Measurements from ENCODE around the gene E2F7.
A peak's percentile ranks its signal among the peaks of the same experiment; 100 is the strongest.
"Not testable (repeated sequence)": the region's sequence is repeated elsewhere in the genome, so short reads cannot be mapped to it uniquely, and the experiment has no call there.

The E2F7 gene, protein sequence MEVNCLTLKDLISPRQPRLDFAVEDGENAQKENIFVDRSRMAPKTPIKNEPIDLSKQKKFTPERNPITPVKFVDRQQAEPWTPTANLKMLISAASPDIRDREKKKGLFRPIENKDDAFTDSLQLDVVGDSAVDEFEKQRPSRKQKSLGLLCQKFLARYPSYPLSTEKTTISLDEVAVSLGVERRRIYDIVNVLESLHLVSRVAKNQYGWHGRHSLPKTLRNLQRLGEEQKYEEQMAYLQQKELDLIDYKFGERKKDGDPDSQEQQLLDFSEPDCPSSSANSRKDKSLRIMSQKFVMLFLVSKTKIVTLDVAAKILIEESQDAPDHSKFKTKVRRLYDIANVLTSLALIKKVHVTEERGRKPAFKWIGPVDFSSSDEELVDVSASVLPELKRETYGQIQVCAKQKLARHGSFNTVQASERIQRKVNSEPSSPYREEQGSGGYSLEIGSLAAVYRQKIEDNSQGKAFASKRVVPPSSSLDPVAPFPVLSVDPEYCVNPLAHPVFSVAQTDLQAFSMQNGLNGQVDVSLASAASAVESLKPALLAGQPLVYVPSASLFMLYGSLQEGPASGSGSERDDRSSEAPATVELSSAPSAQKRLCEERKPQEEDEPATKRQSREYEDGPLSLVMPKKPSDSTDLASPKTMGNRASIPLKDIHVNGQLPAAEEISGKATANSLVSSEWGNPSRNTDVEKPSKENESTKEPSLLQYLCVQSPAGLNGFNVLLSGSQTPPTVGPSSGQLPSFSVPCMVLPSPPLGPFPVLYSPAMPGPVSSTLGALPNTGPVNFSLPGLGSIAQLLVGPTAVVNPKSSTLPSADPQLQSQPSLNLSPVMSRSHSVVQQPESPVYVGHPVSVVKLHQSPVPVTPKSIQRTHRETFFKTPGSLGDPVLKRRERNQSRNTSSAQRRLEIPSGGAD

DNA sequence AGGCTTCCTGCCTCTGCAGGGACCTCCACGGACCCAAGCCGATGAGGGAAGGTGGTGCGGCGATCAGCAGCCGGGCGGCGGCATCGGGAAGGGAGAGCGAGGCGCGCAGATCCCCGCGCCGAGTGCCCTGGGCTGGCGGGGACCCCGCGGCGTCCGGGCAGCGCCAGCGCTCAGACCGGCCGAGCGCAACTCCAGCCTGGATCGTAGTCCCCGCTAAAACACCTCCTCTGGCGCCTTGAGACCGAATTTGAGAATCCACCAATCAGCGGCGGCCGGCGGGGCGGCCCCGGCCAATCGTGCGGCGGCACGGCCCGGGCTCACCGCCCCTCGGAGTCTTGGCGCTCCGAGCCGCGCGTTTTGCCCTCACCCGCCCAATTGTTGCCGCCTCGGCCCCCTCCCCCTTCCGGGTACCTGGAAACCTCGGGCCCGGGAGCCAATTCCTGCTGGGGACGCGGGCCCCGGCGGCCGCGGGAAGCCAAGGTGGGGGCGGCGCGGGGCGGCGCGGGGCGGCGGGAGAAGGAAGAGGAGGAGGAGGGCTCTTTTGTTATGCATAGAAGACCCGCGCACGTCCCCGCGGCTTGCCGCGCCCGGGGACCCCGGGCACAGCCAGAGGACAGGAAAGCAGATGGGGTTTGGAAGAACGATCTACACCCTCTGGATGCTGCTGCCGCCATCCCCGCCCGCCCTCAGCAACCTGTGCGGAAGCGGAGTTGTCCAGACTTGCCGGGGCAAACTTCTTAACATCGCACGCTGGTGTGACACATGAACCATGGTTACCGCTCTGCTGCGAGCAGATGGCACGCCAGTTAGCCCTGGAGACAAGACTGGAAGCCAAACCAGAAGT is at the start of gene E2F7:
Gene E2F7 (minus strand): TSS at position 209 of the 844 bp plus-strand sequence. CDS start 934 bp downstream, outside the sequence.
- DNase-seq (ENCODE audit: low read depth): no peak

DNA sequence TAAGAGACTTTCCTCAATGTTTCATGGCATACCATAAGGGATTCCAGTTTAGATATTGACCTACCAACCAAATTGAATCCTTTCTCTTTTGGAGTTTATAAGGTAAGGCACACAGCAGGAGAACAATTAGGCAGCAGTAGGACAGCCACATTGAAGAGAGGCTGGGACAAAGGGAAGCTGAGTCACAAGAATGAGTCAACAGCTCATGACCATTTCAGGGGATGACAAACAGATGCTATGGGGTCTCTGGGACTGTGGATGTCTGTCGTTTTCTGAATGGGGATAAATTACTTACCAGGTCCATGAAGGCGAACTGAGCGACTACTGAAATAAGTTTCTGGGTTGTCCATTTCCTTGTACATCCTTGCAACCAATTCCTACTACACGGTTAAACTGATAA is 48.6 kb upstream of the E2F7 start:
- DNase-seq (ENCODE audit: low read depth): no peak

DNA sequence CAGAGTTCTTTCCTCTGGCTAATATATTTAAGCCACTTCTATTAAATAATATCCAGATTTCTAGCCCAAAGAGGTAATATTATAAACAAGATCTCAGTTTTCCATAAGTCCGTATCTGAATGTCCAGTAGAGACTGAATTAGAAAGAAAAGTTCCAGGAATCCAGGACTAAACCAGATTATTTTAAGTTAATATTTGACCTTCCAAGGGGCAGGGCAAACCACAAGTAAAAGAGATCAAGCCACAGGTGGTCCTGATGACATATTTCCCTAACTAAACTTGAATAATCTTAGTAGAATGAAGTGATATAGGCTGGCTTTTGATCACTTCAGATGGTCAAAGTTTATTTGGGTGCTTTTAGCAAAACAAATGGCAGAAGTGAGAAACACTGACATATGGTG is 43.3 kb upstream of the E2F7 start:
- no peak for DNase-seq (ENCODE audit: low read depth)

DNA sequence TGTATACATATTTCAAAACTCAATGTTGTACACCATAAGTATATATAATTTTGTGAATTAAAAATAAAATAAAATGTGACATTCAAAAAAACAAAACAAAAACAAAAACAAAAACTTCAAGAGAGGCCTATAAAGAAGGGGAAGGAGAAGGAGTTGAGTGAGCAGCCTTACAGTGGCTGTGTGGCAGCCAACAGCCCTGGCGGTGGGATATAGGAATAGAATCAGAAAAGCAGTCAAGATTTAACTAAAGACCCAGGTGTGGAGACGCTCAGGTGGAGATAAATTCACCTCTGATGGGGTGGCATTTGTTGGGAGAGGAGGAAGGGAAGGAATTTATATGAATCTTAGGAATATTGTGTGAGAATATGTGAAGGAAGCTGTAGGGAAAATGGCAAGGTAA is 41.8 kb upstream of the E2F7 start:
- DNase-seq (ENCODE audit: low read depth): no peak

DNA sequence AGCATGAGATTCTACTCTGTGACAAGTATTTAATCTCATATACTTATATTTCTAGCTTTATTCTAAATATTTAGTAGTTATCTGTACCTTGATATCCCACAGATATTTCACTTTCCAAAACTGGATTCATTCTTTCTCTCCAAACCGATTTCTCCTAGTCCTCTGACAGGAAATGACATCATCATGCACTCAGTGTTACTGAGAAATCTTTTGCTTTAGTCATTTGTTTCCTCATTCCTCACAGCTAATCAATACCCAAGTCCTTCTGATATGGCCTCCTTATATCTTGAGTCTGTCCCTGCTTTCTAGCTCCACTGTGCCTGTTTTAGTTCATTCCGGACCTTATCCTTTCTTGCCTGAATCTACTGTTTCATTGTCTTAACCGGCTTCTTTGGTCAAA is 39.4 kb upstream of the E2F7 start:
- DNase-seq (ENCODE audit: low read depth): no peak

DNA sequence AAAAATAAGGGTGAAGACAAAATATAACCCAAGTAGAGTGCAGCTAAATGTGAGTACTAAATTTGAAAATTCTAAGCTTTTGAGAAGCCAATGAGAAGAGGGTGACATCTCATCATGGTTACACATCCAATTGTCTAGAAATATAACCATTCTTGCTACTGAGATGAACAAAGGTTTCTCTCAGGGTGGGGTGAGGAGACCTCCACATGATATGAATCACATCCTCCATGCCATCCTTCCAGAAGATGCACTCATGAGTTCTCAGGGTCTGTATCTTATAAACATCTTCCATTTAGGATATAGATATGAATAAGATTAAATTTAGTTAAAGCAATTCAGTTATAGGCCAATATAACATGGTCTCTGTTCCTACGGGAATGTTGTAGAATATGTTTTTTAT is 38.9 kb upstream of the E2F7 start:
- DNase-seq (ENCODE audit: low read depth): no peak

DNA sequence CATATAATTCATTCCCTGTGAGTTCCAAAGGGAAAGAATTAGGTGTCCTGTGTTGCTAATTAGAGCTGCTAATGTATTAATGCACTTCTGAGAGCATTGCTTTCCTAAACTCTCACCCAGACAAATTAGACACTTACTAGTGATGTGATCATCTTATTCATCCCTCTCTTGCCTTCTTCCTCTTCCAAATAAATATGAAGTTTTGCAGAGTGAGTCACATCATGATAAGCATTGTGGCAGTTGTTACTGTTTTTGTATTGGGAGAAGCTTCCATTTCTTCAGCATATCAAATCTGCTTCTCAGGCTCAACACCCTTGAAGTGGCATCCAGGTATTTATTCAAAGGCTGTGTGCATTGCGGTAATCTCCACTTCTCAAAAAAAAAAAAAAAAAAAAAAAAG is 37.3 kb upstream of the E2F7 start:
- no peak for DNase-seq (ENCODE audit: low read depth)

DNA sequence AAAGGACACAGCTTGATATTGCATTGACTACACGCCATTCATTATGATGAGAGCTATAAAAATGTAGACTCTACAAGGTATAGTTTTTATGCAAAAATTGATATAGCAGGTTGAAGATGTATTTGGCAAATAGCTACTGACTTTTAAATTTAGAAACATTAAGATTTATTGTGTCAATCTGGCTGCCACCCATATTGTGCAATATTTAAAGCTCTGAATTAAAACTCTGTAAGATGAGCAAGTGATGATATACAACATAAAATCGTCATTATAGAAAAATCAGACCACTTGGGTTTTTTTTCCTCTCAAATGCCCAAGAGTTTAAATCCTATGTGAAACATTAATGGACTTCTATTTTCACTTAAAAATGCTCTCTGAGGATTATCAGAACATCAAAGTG is 36.8 kb upstream of the E2F7 start:
- DNase-seq (ENCODE audit: low read depth): no peak

DNA sequence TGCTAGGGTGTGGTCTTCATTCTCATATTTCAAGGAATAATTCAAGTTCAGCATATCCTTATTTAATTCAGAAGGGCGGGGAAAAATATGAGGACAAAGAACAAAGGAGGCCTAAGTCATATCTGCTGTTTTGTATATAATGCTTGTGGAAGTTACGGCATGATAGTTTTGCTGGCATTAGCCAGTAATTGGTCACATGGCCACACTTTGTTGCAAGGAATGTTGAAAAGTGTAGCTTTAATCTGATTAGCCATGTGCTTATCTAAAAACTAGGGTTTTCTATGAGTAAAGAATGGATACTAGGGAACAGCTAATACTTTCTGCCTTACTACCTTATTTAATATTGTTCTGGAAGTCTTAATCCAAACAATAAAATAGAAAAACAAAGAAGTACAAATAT is 34.4 kb upstream of the E2F7 start:
- no peak for DNase-seq (ENCODE audit: low read depth)

DNA sequence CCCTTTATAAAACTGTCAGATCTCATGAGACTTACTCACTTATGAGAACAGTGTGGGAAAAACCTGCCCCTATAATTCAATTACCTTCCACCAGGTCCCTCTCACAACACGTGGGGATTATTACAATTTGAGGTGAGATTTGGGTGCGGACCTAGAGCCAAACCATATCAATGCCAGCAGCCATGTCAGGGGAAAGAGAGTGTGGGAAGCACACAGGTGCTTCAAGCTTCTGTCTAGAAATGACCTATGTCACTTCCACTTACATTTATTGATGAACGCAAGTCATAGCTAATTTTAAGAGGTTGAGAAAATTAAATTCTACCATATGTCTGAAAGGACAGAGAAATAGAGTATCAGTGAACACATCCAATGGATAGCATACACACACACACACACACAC is 32.5 kb upstream of the E2F7 start:
- DNase-seq (ENCODE audit: low read depth): no peak

DNA sequence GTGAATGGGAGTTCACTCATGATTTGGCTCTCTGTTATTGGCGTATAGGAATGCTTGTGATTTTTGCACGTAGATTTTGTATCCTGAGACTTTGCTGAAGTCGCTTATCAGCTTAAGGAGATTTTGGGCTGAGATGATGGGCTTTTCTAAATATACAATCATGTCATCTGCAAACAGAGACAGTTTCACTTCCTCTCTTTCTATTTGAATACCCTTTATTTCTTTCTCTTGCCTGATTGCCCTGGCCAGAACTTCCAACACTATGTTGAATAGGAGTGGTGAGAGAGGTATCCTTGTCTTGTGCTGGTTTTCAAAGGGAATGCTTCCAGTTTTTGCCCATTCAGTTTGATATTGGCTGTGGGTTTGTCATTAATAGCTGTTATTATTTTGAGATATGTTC is 26.9 kb upstream of the E2F7 start:
- not testable (repeated sequence) for DNase-seq (ENCODE audit: low read depth)

DNA sequence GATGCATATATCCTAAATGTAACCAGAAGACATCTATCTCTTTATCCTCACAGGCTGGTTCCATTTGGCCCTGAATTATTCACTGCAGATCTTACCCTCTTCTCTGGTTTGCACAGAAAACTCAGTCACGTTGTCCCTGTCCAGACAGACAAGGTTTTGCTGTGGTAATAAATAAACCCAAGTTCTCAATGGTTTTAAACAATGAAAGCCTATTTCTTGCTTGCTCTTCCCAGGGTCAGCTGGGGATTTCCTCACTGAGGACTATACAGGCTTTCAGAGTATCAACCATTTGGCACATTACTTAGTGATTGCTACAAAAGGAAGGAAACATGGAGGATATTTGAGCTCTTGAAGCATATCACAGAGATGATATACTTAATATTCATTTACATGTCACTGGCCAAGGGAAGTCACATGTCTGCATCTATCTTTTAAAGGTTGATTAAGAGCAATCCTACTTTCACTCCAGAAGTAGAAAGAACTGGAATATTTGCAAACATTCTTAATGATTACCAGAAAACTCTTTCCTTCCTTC is 24.4 kb upstream of the E2F7 start:
- DNase-seq (ENCODE audit: low read depth): no peak

DNA sequence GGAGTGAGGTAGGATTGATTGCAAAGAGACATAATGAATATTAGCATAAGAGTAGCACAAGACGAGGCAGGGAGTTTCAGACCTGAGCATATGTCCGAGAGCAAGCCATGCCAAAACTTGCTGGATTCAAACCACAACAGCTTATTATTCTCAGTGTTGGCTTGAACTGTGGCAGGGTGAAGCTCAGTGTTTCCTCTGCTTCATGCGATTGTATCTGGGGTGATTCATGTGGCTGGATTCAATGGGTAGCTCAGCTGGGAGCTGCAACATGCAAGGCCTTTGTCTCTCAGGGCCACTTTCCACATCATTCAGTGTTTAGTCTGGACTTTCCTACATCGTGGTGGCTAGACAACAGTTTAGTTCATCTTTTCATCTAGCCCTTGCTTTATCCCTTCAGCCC is 22.1 kb upstream of the E2F7 start:
- peak; percentile 88 for DNase-seq (ENCODE audit: low read depth)

DNA sequence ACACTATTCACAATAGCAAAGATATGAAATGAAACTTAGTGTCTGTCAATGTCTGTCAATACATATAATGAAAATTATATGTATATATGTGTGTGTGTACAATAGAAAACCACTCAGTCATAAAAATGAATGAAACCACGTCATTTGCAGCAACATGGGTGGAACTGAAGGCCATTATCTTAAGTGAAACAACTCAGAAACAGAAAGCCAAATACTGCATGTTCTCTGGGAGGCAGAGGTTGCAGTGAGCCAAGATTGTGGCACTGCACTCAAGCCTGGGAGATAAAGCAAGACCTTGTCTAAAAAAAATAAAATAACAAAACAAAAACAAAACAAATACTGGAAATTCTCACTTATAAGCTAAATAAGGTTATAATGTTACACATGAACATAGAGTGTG is 16.7 kb upstream of the E2F7 start:
- DNase-seq (ENCODE audit: low read depth): no peak

DNA sequence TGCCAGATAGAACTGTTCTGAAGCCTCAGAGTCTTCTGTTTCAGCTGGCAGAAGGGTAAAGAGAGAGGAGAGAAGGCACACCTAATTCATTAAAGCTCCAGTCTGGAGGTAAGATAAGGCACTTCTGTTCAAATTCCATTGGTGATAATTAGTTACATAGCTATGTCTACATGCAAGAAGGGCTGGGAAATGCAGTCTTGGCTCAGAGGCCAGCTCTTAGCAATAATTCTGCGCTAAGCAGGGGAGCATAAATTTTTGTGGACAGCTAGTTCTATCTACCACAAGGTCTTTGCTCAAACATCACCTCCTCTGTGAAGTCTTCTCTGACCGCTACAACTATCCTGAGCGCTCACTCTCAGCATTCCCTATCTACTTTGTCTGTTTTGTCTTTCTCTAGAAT is 14.3 kb upstream of the E2F7 start:
- DNase-seq (ENCODE audit: low read depth): no peak

DNA sequence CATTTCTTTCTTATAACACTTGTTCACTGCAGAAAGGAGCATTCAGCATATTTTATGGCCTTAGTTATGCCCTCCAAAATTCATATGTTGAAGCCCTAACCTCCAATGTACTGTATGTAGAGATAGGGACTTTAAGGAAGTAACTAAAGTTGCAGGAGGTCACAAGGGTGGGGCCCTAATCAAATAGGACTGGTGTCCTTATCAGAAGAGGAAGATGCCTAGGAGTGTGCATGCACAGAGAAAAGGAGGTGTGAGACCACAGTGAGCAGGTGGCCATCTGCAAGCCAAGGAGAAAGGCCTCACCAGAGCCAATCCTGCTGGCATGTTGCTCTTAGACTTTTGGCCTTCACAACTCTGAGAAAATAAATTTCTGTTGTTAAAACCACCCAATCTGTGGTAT is 12.9 kb upstream of the E2F7 start:
- DNase-seq (ENCODE audit: low read depth): no peak

DNA sequence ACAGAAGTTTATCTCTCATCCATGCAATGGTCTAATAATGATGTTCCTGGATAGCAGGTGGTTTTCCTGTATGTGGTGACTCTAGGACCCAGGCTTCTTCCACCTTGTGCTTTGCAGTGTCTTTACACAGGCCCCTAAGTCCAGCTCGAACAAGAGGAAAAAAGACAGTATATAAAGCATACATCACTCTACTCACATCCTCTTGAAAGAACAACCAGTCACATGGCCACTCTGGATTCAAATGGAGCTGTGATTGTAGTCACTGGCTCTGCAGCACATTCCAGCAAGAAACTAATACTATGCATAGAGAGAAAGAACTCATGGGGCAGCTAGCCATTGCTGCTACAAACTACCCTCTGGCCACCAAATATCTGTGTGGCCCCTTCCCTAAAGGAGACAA is 11.5 kb upstream of the E2F7 start:
- no peak for DNase-seq (ENCODE audit: low read depth)

DNA sequence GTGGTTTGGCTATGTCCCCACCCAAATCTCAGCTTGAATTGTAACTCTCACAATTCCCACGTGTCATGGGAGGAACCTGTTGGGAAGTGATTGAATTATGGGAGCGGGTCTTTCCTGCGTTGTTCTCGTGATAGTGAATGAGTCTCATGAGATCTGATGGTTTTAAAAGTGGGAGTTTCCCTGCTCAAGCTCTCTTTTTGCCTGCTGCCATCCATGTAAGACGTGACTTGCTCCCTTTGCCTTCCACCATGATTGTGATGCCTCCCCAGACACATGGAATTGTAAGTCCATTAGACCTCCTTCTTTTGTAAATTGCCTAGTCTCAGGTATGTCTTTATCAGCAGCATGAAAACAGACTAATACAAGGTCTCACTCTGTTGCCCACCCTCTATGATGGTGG is 8.5 kb upstream of the E2F7 start:
- DNase-seq (ENCODE audit: low read depth): not testable (repeated sequence)

DNA sequence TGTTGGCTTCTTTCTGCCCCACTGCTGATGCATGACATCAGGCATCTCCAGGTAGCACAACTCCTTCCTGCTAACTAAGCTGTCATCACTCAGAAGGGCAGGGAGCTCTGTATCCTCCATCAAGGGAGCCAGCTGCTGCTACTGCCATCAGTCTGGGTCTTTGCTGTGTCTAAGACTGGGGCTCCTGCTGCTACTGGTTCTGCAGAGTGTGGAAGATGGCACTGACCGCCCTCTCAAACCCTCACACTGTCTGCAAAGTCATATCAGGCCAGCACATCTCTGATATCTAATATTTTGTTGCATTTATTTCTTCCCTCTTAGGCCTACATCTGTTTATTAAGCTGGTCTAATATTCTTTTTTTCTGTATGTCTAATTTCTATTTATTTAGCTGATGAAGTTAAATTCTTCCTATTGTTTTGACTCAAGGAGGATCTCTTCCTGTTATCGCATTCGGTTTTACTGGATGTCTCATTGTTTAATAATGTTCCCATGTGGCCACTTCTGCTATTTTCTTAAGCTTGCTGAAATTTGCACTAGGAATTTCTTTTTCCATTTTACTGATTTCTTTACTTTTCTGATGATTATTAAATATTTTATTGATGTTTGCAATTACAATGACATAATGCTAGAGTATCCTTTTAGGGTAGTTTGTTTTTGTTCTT is 7.6 kb upstream of the E2F7 start:
- no peak for DNase-seq (ENCODE audit: low read depth)

DNA sequence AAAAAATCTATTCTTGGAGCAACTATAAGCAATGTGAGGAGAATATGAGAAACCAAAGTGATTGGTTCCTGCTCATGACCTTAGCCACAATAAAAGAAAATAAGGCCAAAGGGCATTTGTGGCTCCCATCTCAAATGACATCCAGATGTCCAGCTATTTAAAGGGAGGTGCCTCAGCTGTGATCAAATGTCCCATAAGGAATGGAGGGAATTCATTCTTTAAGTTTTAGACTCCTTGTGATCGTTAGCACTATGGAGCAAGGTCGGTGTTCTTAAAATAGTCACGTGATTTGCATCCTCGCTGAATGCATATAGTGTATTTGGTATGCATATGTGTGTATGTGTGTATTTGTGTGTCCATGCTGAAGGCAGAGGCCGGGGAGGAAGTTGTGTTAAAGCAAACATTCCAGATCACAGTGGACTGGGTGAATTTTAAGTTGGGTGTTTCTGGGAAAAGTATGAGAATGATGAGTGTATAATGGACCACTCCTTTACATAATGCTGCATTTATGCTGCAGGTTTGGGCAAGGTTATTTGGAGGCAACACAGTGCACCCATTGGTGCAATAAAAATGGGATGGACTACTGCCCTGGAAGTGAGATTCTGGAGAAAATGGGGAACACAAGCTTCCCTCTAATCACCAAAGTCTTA is 5.6 kb upstream of the E2F7 start:
- DNase-seq (ENCODE audit: low read depth): no peak

DNA sequence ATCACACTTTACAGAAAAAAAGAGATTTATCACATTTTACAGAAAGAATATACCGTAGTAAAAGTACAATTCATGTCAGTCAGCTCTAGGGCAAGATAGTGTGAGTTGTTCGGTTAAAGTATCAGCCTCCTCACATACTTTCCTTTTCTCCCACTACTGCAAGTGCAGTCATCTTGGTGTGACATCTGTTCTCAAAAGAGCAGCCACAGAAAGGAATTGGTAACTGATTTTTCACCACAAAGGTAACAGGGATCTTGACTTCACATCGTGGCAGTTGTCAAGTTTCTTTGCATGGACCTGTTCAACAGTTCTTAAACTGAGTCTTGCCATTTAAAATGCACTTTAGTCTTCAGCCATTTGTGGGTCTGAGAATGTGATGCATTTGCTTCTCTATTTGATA is 5.0 kb upstream of the E2F7 start:
- no peak for DNase-seq (ENCODE audit: low read depth)
